Lower lobe of right lung (tissue), 2 donors: ENCODE measurements around the gene ROBO2. TPM values are rescaled to one million over a fixed set of nuclear protein-coding genes. Genes with fewer than 3 reads are reported as not detected.

Experiments used
- ATAC-seq, 2 donors: fragments of 200-7000 bp; cut with Tn5 transposase; one replicate each; pipeline ENCODE4 v1.9.1; 2020 to 2022; ENCODE audit warnings: mild to moderate bottlenecking in 2 of 2, moderate library complexity in 2 of 2
- DNase-seq: peaks from one replicate; pipeline ENCODE4 v3.0.0-alpha.2; 2020
- H3K27ac ChIP-seq: fragments of 200-600 bp; one replicate; pipeline ENCODE4 v1.8.0; 2022
- H3K27me3 ChIP-seq: fragments of 200-600 bp; one replicate; pipeline ENCODE4 v1.8.0; 2022; ENCODE audit warnings: low read depth
- H3K36me3 ChIP-seq: fragments of 200-600 bp; one replicate; pipeline ENCODE4 v1.8.0; 2022; ENCODE audit warnings: mild to moderate bottlenecking
- H3K4me1 ChIP-seq: fragments of 200-600 bp; one replicate; pipeline ENCODE4 v1.8.0; 2022
- H3K4me3 ChIP-seq: fragments of 200-600 bp; one replicate; pipeline ENCODE4 v1.8.0; 2022; ENCODE audit warnings: mild to moderate bottlenecking
- H3K9me3 ChIP-seq: fragments of 200-600 bp; one replicate; pipeline ENCODE4 v1.8.0; 2022
- intact Hi-C: fragments of 100-400 bp; cut with DNase I; formaldehyde crosslinking; loops from one replicate; pipeline ENCODE4 v1.11.0; 2022
- total RNA-seq: library from RNA; stranded (reverse); fragmentation: NEBNext Ultra II Directional; extraction: Animal tissue kit (Norgen Biotek cat#: 25700); gene quantifications from one replicate; pipeline ENCODE4 v1.2.1, GENCODE V29; 2021
- TF ChIP-seq, protein P1 (sequence below): fragments of 200-600 bp; IDR thresholded peaks from one replicate; pipeline ENCODE4 v1.8.0; 2022; ENCODE audit warnings: antibody characterized with exemption, mild to moderate bottlenecking
- donor health status: DM: no; HTN: yes; CAD: no; lungs with severe emphysema.

ROBO2 gene
- total RNA-seq, 1 donor from 2014 or later, result 11.8 TPM

DNA sequence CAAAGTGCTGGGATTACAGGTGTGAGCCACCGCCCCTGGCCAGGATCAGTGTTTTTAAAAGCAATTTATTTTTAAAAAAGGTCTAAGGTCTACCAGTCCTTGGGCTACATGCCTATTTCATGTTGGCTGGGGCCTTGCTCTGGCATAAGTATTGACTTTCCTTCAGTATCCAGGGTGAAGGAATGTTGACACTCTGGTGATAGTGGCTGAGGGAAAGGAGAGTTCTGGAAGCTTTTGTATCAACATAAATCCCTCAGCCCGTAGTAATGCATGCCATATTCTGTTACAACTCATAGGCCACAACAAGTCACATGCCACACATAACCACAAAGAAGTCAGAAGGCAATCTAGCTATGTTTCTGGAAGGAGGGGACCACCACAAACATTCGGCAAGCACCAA is 273.9 kb downstream of the ROBO2 start:
- TF ChIP-seq, protein P1, sequence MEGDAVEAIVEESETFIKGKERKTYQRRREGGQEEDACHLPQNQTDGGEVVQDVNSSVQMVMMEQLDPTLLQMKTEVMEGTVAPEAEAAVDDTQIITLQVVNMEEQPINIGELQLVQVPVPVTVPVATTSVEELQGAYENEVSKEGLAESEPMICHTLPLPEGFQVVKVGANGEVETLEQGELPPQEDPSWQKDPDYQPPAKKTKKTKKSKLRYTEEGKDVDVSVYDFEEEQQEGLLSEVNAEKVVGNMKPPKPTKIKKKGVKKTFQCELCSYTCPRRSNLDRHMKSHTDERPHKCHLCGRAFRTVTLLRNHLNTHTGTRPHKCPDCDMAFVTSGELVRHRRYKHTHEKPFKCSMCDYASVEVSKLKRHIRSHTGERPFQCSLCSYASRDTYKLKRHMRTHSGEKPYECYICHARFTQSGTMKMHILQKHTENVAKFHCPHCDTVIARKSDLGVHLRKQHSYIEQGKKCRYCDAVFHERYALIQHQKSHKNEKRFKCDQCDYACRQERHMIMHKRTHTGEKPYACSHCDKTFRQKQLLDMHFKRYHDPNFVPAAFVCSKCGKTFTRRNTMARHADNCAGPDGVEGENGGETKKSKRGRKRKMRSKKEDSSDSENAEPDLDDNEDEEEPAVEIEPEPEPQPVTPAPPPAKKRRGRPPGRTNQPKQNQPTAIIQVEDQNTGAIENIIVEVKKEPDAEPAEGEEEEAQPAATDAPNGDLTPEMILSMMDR, result no peak
- Histone ChIP-seq H3K27ac (no peak overlapping the region), H3K4me1 (no peaks in the 10 kb centered on the region), H3K27me3 (no peaks in the 10 kb centered on the region), H3K4me3 (no peak overlapping the region), H3K36me3 (no peaks in the 10 kb centered on the region), H3K9me3 (no peaks in the 10 kb centered on the region)
- intact Hi-C loops, result no loop called here
- DNase-seq (no peak), ATAC-seq (no peak)

DNA sequence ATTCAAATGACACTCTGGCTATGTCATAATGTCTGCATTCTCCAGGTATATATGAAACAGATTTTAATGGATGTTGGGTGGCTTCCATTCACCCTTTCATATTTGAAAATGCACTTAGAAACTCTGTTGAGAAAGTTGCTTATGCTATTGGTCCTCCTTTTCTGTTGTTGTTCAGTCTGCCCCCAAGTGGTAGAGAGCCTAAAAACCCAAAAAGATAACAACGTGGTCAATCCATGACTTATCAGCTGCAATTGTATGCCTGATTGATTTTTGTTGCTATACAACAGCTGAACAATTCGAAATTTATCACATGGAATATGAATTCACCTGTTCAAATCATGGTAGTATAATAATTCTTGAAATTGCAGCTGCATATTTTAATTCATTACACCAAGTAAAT is 279.8 kb downstream of the ROBO2 start:
- Histone ChIP-seq H3K9me3 (no peaks in the 10 kb centered on the region), H3K27ac (no peak overlapping the region), H3K36me3 (no peaks in the 10 kb centered on the region), H3K27me3 (no peaks in the 10 kb centered on the region), H3K4me1 (no peaks in the 10 kb centered on the region), H3K4me3 (no peak overlapping the region)
- DNase-seq, result no peak
- no peak for ATAC-seq
- TF ChIP-seq, protein P1, result no peak
- intact Hi-C loops, result no loop called here

DNA sequence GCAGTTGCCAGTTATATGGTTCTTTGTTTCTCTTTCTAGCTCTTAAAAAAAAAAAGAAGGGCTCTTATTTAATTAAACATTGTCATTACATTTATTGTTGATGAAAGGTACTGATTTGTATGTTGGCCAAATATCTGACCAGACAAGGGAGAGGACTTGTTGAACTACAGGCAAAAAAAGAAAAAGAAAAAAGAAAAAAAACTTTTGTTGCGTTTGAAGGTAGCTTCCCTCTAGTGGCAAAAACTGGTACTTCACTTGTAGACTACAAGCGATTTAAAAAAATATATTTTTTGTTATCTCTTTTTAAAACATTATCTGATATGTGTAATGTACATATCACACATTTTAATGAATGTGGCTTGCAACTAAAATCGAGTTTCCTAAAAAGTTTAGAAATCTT is 280.6 kb downstream of the ROBO2 start:
- DNase-seq (no peak), ATAC-seq (no peak)
- Histone ChIP-seq H3K27me3 (no peaks in the 10 kb centered on the region), H3K27ac (no peak overlapping the region), H3K9me3 (no peaks in the 10 kb centered on the region), H3K36me3 (no peaks in the 10 kb centered on the region), H3K4me1 (no peaks in the 10 kb centered on the region), H3K4me3 (no peak overlapping the region)
- TF ChIP-seq, protein P1, result peak; percentile 59
- intact Hi-C loops, result no loop called here

DNA sequence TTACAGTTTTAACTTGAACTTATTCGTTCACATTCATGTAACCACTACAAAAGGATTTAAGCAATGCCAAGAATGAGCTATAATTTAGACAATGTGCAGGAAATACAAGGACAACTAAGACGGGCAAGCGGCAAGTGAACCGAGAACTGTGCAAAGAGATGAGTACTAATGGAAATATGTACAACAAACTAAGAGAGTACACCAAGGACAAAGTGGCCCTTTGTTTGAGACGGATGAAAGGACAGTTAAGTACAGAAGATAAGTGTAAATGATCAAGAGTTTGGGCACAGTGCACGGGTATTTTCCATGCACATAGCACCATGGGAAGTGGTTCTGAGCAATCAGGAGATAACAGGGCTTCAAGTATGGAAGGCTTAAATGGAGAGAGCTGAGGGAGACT is 281.7 kb downstream of the ROBO2 start:
- Histone ChIP-seq H3K9me3 (no peaks in the 10 kb centered on the region), H3K4me1 (no peaks in the 10 kb centered on the region), H3K27ac (no peak overlapping the region), H3K36me3 (no peaks in the 10 kb centered on the region), H3K4me3 (no peak overlapping the region), H3K27me3 (no peaks in the 10 kb centered on the region)
- TF ChIP-seq, protein P1, result no peak
- intact Hi-C loops, result no loop called here
- peak in 1 of 2 donors; percentile 18 for ATAC-seq
- DNase-seq, result no peak

DNA sequence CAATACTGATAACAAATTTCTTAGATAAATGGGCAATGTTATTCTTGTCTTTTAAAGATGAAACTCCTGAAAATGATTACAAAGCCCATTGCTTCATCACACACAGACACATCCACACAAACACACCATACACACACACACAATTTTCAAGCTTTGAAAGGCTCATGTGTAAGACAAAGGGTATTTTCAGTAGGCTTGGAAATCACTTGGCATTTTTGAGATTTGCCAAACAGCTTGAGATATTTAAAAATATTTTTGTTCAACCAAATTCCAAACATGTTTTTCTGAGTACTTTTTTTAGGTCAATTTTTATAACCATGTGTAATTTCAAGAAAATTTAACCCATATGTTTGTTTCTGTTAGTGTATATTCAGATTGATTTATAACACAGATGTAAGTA is 283.7 kb downstream of the ROBO2 start:
- H3K4me3 ChIP-seq, result no peak overlapping the region
- H3K27me3 ChIP-seq, result no peaks in the 10 kb centered on the region
- H3K27ac ChIP-seq, result no peak overlapping the region
- no peaks in the 10 kb centered on the region for H3K4me1 ChIP-seq
- intact Hi-C loops, result no loop called here
- no peak for DNase-seq
- no peaks in the 10 kb centered on the region for H3K36me3 ChIP-seq
- no peaks in the 10 kb centered on the region for H3K9me3 ChIP-seq
- ATAC-seq, result no peak
- TF ChIP-seq, protein P1, result no peak

DNA sequence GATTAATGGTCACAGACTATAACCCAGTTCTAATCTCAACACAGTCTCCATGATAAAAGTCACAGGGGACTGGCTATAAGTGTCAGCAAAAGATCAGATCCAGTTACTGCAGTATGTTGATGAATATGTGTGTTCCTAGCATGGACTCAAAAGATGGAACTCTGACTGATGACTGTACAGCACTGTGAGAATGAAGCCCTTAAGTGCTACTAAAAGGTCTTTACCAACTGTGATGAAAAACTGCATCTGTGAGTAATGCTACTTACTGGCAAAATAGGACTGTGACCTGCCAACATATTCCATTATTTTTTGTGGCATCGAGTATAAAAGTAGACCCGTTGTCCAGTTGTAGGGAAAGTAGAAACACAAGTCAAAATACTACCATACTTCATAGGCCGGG is 284.2 kb downstream of the ROBO2 start:
- no peak overlapping the region for H3K27ac ChIP-seq
- H3K9me3 ChIP-seq, result no peaks in the 10 kb centered on the region
- intact Hi-C loops, result no loop called here
- ATAC-seq (no peak), DNase-seq (no peak)
- TF ChIP-seq, protein P1, result no peak
- H3K4me3 ChIP-seq, result no peak overlapping the region
- no peaks in the 10 kb centered on the region for H3K36me3 ChIP-seq
- H3K27me3 ChIP-seq, result no peaks in the 10 kb centered on the region
- no peaks in the 10 kb centered on the region for H3K4me1 ChIP-seq
